BLaER1 treated with 17β-estradiol and CSF1 and Interleukin-3, amounts not matched to agents 10 nM and 100 nM (cell line): ENCODE data around the gene ATR.
"Not testable (repeated sequence)": the region's sequence is repeated elsewhere in the genome, so short reads cannot be mapped to it uniquely, and the experiment has no call there.

Source experiments
- H3K27ac ChIP-seq, 11 experiments: shearing (Covaris generic); formaldehyde crosslinking; 2 replicates each; pipeline ENCODE4 v1.8.1; 2022
- H3K27me3 ChIP-seq, 11 experiments: shearing (Covaris generic); formaldehyde crosslinking; 2 replicates each; pipeline ENCODE4 v1.8.1; 2022
- H3K36me3 ChIP-seq, 11 experiments: shearing (Covaris generic); formaldehyde crosslinking; 2 replicates each; pipeline ENCODE4 v1.8.1; 2022
- H3K4me1 ChIP-seq, 10 experiments: shearing (Covaris generic); formaldehyde crosslinking; 2 replicates each; pipeline ENCODE4 v1.8.1; 2022
- H3K4me2 ChIP-seq, 11 experiments: shearing (Covaris generic); formaldehyde crosslinking; 2 replicates each; pipeline ENCODE4 v1.8.1; 2022
- H3K4me3 ChIP-seq, 10 experiments: shearing (Covaris generic); formaldehyde crosslinking; 2 replicates each; pipeline ENCODE4 v1.8.1; 2022
- H3K9ac ChIP-seq, 11 experiments: shearing (Covaris generic); formaldehyde crosslinking; 2 replicates each; pipeline ENCODE4 v1.8.1; 2022
- H3K9me3 ChIP-seq, 11 experiments: shearing (Covaris generic); formaldehyde crosslinking; replicated peaks in 1 of 11; 2 replicates each; pipeline ENCODE4 v1.8.1; 2022
- H4K20me1 ChIP-seq, 11 experiments: shearing (Covaris generic); formaldehyde crosslinking; 2 replicates each; pipeline ENCODE4 v1.8.1; 2022
- Cebpa-rat ChIP-seq, 11 experiments: shearing (Covaris generic); IDR thresholded peaks; 2 replicates each; pipeline ENCODE4 v1.8.1; 2022

Gene ATR

DNA sequence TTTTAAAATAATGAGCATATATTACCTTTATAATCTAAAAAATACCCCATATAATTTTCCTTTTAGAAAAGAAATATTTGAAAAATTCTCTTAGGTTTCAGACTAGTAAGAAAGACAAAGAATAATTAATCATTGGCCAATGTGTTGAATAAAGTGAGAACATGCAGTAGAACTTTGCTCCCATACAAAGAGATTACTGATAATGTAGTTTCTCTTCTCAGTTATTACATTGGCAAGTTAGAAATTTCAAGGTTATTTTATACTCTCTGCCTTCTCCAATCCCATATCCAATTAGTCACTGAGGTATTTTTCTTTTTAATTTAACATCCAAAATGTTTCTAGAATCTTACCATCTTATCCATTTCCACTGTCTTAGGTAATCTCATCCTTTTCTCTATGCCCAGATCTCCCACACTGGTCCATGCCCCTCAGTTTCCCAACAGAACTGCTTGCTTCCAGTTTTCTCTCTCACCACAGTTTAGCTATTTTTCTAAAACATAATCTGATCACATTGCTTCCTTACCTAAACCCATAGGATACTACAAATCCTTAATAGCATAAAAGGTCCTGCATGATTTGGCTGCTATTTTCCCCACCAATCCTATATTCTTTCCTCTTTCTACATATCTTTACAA, 141.5 kb downstream of the ATR start:
- no peak overlapping the region for H3K9ac ChIP-seq
- no peak overlapping the region for H3K4me3 ChIP-seq
- H3K9me3 ChIP-seq: peaks cover 0 to 42% (median 22%) of the 10 kb centered on the region in 11 experiments; a peak in 15 of 22 replicates
- no peak for TF ChIP-seq Cebpa-rat (IDR thresholded peaks at IDR 0.05)
- H3K27ac ChIP-seq: no peak overlapping the region
- H4K20me1 ChIP-seq: peaks cover 9 to 61% (median 24%) of the 10 kb centered on the region in 11 experiments; a peak in 13 of 22 replicates
- no peaks in the 10 kb centered on the region for H3K27me3 ChIP-seq
- H3K4me1 ChIP-seq: no peaks in the 10 kb centered on the region; a peak in 1 of 20 replicates
- no peak overlapping the region for H3K4me2 ChIP-seq
- H3K36me3 ChIP-seq: peaks cover 21 to 54% (median 30%) of the 10 kb centered on the region in 11 experiments; a peak in 21 of 22 replicates

DNA sequence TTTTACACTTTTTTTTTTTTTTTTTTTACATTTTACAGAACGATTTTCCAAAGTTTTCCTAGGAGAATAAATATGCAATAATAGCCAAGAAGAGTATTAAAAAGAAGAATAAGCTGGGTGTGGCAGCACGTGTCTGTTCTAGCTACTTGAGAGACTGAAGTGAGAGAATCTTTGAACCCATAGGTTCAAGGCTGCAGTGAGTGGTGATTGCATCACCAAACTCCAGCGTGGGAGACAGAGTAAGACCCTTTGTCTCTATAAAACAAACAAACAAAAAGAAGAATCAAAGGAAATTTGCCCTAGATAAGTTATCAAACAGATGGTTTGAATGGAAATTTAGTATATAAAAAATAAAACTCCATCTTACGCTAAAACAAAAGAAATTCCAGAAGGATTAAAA, 144.0 kb downstream of the ATR start:
- no peak for TF ChIP-seq Cebpa-rat (IDR thresholded peaks at IDR 0.05)
- no peak overlapping the region for H3K9ac ChIP-seq
- no peak overlapping the region for H3K4me2 ChIP-seq
- H3K9me3 ChIP-seq: peaks cover 0 to 26% (median 11%) of the 10 kb centered on the region in 11 experiments; a peak in 12 of 22 replicates
- no peak overlapping the region for H3K4me3 ChIP-seq
- peaks cover 9 to 48% (median 24%) of the 10 kb centered on the region in 11 experiments; a peak in 13 of 22 replicates for H4K20me1 ChIP-seq
- H3K36me3 ChIP-seq: peaks cover 37 to 64% (median 45%) of the 10 kb centered on the region in 11 experiments
- no peaks in the 10 kb centered on the region for H3K27me3 ChIP-seq
- H3K27ac ChIP-seq: no peak overlapping the region
- H3K4me1 ChIP-seq: no peaks in the 10 kb centered on the region; a peak in 1 of 20 replicates

DNA sequence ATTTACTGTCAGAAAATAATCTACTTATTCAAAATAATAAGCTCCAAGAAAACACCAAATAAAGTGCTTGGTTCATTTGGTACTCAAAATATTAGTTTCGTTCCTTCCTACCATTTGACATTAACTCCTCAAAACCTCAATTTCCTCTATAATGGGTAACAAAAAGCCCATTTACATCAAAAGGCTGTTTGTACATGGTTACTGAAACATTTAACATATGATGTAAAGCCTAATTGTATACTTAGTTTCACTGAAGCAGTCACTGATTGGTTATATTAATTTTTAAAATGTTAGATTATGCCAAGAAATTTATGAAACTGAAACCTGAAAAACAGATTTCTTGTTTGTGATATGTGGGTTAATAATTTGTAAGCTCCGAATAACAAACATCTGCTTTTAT, 145.4 kb downstream of the ATR start:
- Histone ChIP-seq H3K9ac (no peak overlapping the region), H3K36me3 (peaks cover 45 to 72% (median 58%) of the 10 kb centered on the region in 11 experiments), H3K27ac (no peak overlapping the region), H4K20me1 (peaks cover 1 to 35% (median 12%) of the 10 kb centered on the region in 11 experiments; a peak in 13 of 22 replicates), H3K4me3 (no peak overlapping the region), H3K4me1 (no peaks in the 10 kb centered on the region; a peak in 1 of 20 replicates), H3K9me3 (peaks cover 0 to 24% (median 8%) of the 10 kb centered on the region in 11 experiments; a peak in 10 of 22 replicates), H3K27me3 (no peaks in the 10 kb centered on the region), H3K4me2 (no peak overlapping the region)
- TF ChIP-seq Cebpa-rat (IDR thresholded peaks at IDR 0.05): no peak

DNA sequence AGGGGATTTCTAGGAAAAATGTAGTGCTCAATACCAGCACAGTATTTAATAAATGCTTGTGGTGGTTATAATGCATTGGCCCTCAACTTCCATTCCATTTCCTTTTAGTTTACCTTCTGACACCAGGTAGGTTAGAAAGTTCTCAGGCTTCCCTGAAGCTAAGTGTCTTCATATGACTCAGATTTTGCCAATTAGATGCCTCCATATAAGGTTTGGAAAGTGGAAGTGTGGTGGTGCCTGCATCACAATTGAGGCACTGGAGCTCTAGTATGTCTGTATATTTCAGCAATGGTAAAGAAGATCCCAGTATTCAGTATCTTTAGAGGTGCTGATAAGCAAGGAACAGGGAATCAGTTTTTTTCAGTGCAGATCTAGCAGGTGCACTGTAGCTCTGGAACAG, 149.0 kb downstream of the ATR start:
- peaks cover 47 to 88% (median 76%) of the 10 kb centered on the region in 11 experiments for H3K36me3 ChIP-seq
- H3K27ac ChIP-seq: no peak overlapping the region
- H3K9ac ChIP-seq: no peak overlapping the region
- H3K4me3 ChIP-seq: no peak overlapping the region
- no peaks in the 10 kb centered on the region for H3K4me1 ChIP-seq
- TF ChIP-seq Cebpa-rat (IDR thresholded peaks at IDR 0.05): no peak
- H3K9me3 ChIP-seq: no peaks in the 10 kb centered on the region
- peaks cover 0 to 27% (median 3%) of the 10 kb centered on the region in 11 experiments; a peak in 8 of 22 replicates for H4K20me1 ChIP-seq
- H3K4me2 ChIP-seq: no peak overlapping the region
- no peaks in the 10 kb centered on the region for H3K27me3 ChIP-seq

DNA sequence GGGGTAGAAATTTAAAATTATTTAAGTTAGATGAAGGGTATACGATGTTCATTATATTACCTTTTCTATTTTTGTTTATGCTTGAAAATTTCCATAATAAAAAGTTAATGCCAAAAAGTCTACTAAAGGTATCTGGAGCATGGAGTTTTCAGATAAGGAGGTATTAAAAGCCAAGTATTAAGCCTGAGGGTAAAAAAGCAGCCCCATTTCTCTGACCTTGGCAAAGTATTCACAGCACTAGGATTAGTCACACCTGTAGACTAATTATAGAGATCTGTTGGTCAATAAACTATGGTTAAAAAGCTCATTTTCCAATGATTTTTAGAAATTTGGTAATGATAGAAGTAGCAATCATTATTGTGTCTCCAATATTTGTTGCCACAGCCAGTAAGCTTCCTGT, 153.8 kb downstream of the ATR start:
- no peak overlapping the region for H3K4me2 ChIP-seq
- H3K27me3 ChIP-seq: no peaks in the 10 kb centered on the region
- H3K4me3 ChIP-seq: no peak overlapping the region
- TF ChIP-seq Cebpa-rat (IDR thresholded peaks at IDR 0.05): no peak
- H3K9me3 ChIP-seq: no peaks in the 10 kb centered on the region
- no peak overlapping the region for H3K9ac ChIP-seq
- H3K4me1 ChIP-seq: no peaks in the 10 kb centered on the region
- H4K20me1 ChIP-seq: peaks cover 0 to 12% (median 0%) of the 10 kb centered on the region in 11 experiments; a peak in 3 of 22 replicates
- peaks cover 52 to 98% (median 91%) of the 10 kb centered on the region in 11 experiments for H3K36me3 ChIP-seq
- no peak overlapping the region for H3K27ac ChIP-seq

DNA sequence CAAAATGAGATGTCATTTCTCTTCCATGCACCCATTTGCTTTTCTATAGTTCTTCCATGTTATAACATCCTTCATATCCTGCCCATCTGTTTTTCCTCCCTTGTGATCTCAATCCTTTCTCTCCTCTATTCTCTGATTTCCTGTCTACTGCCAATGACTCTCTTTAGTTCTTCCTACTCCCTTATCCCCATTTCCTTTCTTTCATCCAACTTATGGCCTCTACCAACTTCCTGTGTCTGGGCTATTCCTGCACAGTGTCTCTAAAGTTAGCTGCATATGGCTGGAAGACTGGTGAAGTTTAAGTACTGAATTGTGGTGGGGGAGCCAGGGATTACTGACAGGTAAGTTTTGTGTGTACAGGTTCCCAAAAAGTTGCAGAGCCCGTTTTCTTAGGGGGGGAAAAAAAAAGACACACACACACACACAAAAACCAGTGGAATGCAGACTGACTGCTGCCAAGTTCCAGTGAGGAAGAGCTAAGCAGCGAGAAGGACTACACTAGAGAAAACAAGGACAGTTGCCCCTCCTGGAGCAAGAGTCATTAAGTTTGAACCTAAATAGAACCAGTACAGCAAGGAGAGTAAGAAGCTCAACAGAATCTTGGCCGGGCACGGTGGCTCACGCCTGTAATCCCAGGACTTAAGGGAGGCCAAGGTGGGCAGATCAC, 159.5 kb downstream of the ATR start:
- H3K4me3 ChIP-seq: no peak overlapping the region
- H3K9me3 ChIP-seq: no peaks in the 10 kb centered on the region
- TF ChIP-seq Cebpa-rat (IDR thresholded peaks at IDR 0.05): no peak
- H3K36me3 ChIP-seq: peaks cover 79 to 100% (median 97%) of the 10 kb centered on the region in 11 experiments
- H3K4me2 ChIP-seq: no peak overlapping the region
- H4K20me1 ChIP-seq: no peaks in the 10 kb centered on the region
- H3K27ac ChIP-seq: no peak overlapping the region
- no peaks in the 10 kb centered on the region for H3K27me3 ChIP-seq
- H3K4me1 ChIP-seq: no peaks in the 10 kb centered on the region
- H3K9ac ChIP-seq: no peak overlapping the region

DNA sequence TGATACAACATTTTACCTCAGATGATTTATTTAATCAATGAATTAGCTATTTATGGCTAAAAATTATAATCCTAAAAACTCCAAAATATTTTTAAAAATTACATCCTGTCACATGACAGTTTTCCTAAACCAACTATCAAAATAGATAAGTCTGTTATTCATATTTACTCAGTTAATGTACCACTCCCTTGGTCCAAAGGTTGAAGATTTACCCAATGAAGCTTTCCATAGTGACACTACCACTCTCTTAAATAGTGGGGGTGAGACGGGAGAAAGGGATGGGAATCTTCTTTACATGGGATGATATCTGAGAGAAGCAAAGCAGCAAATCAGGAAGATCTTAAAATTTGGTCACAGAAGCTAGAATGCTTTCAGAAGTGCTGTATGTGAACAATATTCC, 161.2 kb downstream of the ATR start:
- Histone ChIP-seq H3K4me2 (no peak overlapping the region), H3K9ac (no peak overlapping the region), H3K36me3 (peaks cover 83 to 100% (median 98%) of the 10 kb centered on the region in 11 experiments), H3K27me3 (no peaks in the 10 kb centered on the region), H3K4me1 (no peaks in the 10 kb centered on the region), H3K27ac (no peak overlapping the region), H3K4me3 (no peak overlapping the region), H3K9me3 (no peaks in the 10 kb centered on the region), H4K20me1 (no peaks in the 10 kb centered on the region)
- TF ChIP-seq Cebpa-rat (IDR thresholded peaks at IDR 0.05): no peak

DNA sequence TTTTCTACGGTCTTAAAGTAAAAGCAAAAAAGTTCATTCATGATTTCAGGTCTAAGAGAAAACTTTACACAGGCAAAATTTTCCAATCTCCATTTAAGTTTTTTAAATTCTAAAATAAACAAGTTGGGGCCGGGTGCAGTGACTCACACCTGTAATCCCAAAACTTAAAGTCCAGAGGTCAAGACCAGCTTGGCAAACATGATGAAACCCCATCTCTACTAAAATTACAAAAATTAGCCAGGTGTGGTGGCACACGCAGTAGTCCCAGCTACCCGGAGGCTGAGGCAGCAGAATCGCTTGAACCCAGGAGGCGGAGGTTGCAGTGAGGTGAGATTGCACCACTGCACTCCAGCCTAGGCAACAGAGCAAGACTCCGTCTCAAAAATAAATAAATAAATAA, 178.0 kb downstream of the ATR start:
- H3K27me3 ChIP-seq, H3K4me2 ChIP-seq, H3K27ac ChIP-seq, H4K20me1 ChIP-seq, H3K9ac ChIP-seq, H3K9me3 ChIP-seq, H3K4me1 ChIP-seq, H3K4me3 ChIP-seq: not testable (repeated sequence)
- H3K36me3 ChIP-seq: peaks cover 75 to 98% (median 90%) of the 10 kb centered on the region in 11 experiments
